ENCODE results near the gene ATP8A2. TPM values are rescaled to one million over a fixed set of nuclear protein-coding genes. Genes with fewer than 3 reads are reported as not detected.
A peak's percentile ranks its signal among the peaks of the same experiment; 100 is the strongest.

ATP8A2 gene
- total RNA-seq, 1 donor from 2014 or later: 1.3 TPM

GRCh38 chr13:25899952-25900351 is 528.2 kb downstream of the ATP8A2 start:
- Histone ChIP-seq H3K27ac (ENCODE audit: low read depth, low read length) (no peak overlapping the region), H3K9me3 (ENCODE audit: insufficient read depth, low read depth, low read length) (no peaks in the 10 kb centered on the region), H3K4me1 (ENCODE audit: insufficient read depth, low read length) (peaks cover 6% of the 10 kb centered on the region), H3K4me3 (ENCODE audit: insufficient read depth, low read depth, low read length) (no peak overlapping the region), H3K4me2 (ENCODE audit: low read length) (no peak overlapping the region), H3K9ac (ENCODE audit: low read length) (no peak overlapping the region), H2AFZ (ENCODE audit: low read depth, low read length) (no peak overlapping the region), H3K79me2 (ENCODE audit: insufficient read depth, low read length) (no peaks in the 10 kb centered on the region), H3K36me3 (ENCODE audit: insufficient read depth, low read length) (no peaks in the 10 kb centered on the region), H4K20me1 (ENCODE audit: insufficient read depth, low read length) (no peaks in the 10 kb centered on the region), H3K27me3 (ENCODE audit: insufficient read depth, low read length) (no peaks in the 10 kb centered on the region)
- H3K36me3 Mint-ChIP-seq (ENCODE audit: low read depth, unreplicated experiment): no peaks in the 10 kb centered on the region
- H3K4me3 Mint-ChIP-seq (ENCODE audit: unreplicated experiment): no peak overlapping the region
- peaks cover 2% of the 10 kb centered on the region for H3K27me3 Mint-ChIP-seq (ENCODE audit: low read depth, unreplicated experiment)
- no peak for FAIRE-seq
- peaks cover 21% of the 10 kb centered on the region for H3K9me3 Mint-ChIP-seq (ENCODE audit: unreplicated experiment)
- peaks cover 4% of the 10 kb centered on the region for H3K4me1 Mint-ChIP-seq (ENCODE audit: low read depth, unreplicated experiment)
- H3K27ac Mint-ChIP-seq (ENCODE audit: unreplicated experiment): no peak overlapping the region
- DNase-seq (ENCODE audit: low read depth): no peak
- TF ChIP-seq EZH2 (IDR thresholded peaks at IDR 0.05; ENCODE audit: insufficient read depth, low read length): no peak
- TF ChIP-seq CTCF (IDR thresholded peaks at IDR 0.05; ENCODE audit: insufficient read depth, low read depth, low read length): no peak

- H3K27ac ChIP-seq (ENCODE audit: low read depth, low read length): peak overlapping the region; percentile 29
- H3K27ac Mint-ChIP-seq (ENCODE audit: unreplicated experiment): no peak overlapping the region
- peak overlapping the region; percentile 14 for H3K4me2 ChIP-seq (ENCODE audit: low read length)
- no peaks in the 10 kb centered on the region for H3K36me3 ChIP-seq (ENCODE audit: insufficient read depth, low read length)
- H3K4me1 Mint-ChIP-seq (ENCODE audit: low read depth, unreplicated experiment): peaks cover 4% of the 10 kb centered on the region
- no peaks in the 10 kb centered on the region for H3K27me3 ChIP-seq (ENCODE audit: insufficient read depth, low read length)
- no peaks in the 10 kb centered on the region for H3K27me3 Mint-ChIP-seq (ENCODE audit: low read depth, unreplicated experiment)
- FAIRE-seq: no peak
- H4K20me1 ChIP-seq (ENCODE audit: insufficient read depth, low read length): no peaks in the 10 kb centered on the region
- H2AFZ ChIP-seq (ENCODE audit: low read depth, low read length): no peak overlapping the region
- H3K9ac ChIP-seq (ENCODE audit: low read length): no peak overlapping the region
- no peaks in the 10 kb centered on the region for H3K79me2 ChIP-seq (ENCODE audit: insufficient read depth, low read length)
- H3K9me3 ChIP-seq (ENCODE audit: insufficient read depth, low read depth, low read length): no peaks in the 10 kb centered on the region
- no peaks in the 10 kb centered on the region for H3K36me3 Mint-ChIP-seq (ENCODE audit: low read depth, unreplicated experiment)
- no peak overlapping the region for H3K4me3 Mint-ChIP-seq (ENCODE audit: unreplicated experiment)
- H3K4me1 ChIP-seq (ENCODE audit: insufficient read depth, low read length): peaks cover 6% of the 10 kb centered on the region
- H3K4me3 ChIP-seq (ENCODE audit: insufficient read depth, low read depth, low read length): no peak overlapping the region
- no peak for TF ChIP-seq CTCF (IDR thresholded peaks at IDR 0.05; ENCODE audit: insufficient read depth, low read depth, low read length)
- TF ChIP-seq EZH2 (IDR thresholded peaks at IDR 0.05; ENCODE audit: insufficient read depth, low read length): no peak
- peaks cover 21% of the 10 kb centered on the region for H3K9me3 Mint-ChIP-seq (ENCODE audit: unreplicated experiment)
- peak; percentile 86 for DNase-seq (ENCODE audit: low read depth)
These were observed 529.9 kb downstream of the ATP8A2 start for GRCh38 chr13:25901460-25902376.

GRCh38 chr13:25902455-25902854 is 530.7 kb downstream of the ATP8A2 start:
- Mint-ChIP-seq H3K36me3 (ENCODE audit: low read depth, unreplicated experiment) (no peaks in the 10 kb centered on the region), H3K9me3 (ENCODE audit: unreplicated experiment) (peaks cover 18% of the 10 kb centered on the region), H3K27ac (ENCODE audit: unreplicated experiment) (no peak overlapping the region), H3K4me1 (ENCODE audit: low read depth, unreplicated experiment) (peaks cover 4% of the 10 kb centered on the region), H3K27me3 (ENCODE audit: low read depth, unreplicated experiment) (no peaks in the 10 kb centered on the region), H3K4me3 (ENCODE audit: unreplicated experiment) (no peak overlapping the region)
- Histone ChIP-seq H3K79me2 (ENCODE audit: insufficient read depth, low read length) (no peaks in the 10 kb centered on the region), H3K9me3 (ENCODE audit: insufficient read depth, low read depth, low read length) (no peaks in the 10 kb centered on the region), H3K4me3 (ENCODE audit: insufficient read depth, low read depth, low read length) (no peak overlapping the region), H3K4me2 (ENCODE audit: low read length) (no peak overlapping the region), H3K9ac (ENCODE audit: low read length) (no peak overlapping the region), H3K27me3 (ENCODE audit: insufficient read depth, low read length) (no peaks in the 10 kb centered on the region), H2AFZ (ENCODE audit: low read depth, low read length) (no peak overlapping the region), H3K27ac (ENCODE audit: low read depth, low read length) (no peak overlapping the region), H4K20me1 (ENCODE audit: insufficient read depth, low read length) (no peaks in the 10 kb centered on the region), H3K4me1 (ENCODE audit: insufficient read depth, low read length) (peaks cover 6% of the 10 kb centered on the region), H3K36me3 (ENCODE audit: insufficient read depth, low read length) (no peaks in the 10 kb centered on the region)
- DNase-seq (ENCODE audit: low read depth) (no peak), FAIRE-seq (no peak)
- TF ChIP-seq EZH2 (IDR thresholded peaks at IDR 0.05; ENCODE audit: insufficient read depth, low read length): no peak
- TF ChIP-seq CTCF (IDR thresholded peaks at IDR 0.05; ENCODE audit: insufficient read depth, low read depth, low read length): no peak

Measured in astrocyte (in vitro differentiated cells and primary cell).